Uterus (tissue), 2 donors: Measurements from ENCODE around the gene CXorf58.

Experiments used
- POLR2A ChIP-seq, 2 donors: fragments of 450-650 bp; IDR thresholded peaks; one replicate each; pipeline ENCODE4 v1.6.1; 2016; ENCODE audit warnings: antibody characterized with exemption in 2 of 2, mild to moderate bottlenecking in 1 of 2, moderate library complexity in 1 of 2
- TF ChIP-seq, protein P1 (sequence below), 4 experiments: fragments of 200-600 bp in 2 of 4; fragments of 450-650 bp in 2 of 4; sonication (generic) in 2 of 4; IDR thresholded peaks; one replicate each; pipeline ENCODE4 v1.5.1; 2016 to 2019; ENCODE audit warnings: antibody characterized with exemption in 4 of 4, mild to moderate bottlenecking in 2 of 4, moderate library complexity in 1 of 4

DNA sequence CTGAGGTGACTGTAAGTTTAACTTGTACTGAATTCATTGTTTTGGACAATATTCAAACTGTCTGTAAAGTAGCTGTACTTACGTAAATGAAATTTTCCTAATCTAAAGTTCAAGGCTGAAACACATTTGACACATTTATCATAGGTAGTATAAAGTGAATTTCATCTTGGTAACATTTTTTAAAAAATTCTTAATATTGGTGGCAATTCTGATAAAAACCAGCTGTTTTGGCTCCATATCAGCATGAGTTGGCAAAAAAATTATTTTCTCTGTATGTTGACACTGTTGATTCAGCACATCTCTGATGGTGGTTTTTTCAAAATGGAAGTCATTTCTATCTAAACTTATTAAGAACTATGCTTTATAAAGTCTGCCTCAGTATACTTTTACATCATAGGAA lies 30.9 kb downstream of the CXorf58 start:
- no peak for TF ChIP-seq POLR2A (IDR thresholded peaks at IDR 0.05)
- TF ChIP-seq, protein P1, sequence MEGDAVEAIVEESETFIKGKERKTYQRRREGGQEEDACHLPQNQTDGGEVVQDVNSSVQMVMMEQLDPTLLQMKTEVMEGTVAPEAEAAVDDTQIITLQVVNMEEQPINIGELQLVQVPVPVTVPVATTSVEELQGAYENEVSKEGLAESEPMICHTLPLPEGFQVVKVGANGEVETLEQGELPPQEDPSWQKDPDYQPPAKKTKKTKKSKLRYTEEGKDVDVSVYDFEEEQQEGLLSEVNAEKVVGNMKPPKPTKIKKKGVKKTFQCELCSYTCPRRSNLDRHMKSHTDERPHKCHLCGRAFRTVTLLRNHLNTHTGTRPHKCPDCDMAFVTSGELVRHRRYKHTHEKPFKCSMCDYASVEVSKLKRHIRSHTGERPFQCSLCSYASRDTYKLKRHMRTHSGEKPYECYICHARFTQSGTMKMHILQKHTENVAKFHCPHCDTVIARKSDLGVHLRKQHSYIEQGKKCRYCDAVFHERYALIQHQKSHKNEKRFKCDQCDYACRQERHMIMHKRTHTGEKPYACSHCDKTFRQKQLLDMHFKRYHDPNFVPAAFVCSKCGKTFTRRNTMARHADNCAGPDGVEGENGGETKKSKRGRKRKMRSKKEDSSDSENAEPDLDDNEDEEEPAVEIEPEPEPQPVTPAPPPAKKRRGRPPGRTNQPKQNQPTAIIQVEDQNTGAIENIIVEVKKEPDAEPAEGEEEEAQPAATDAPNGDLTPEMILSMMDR (IDR thresholded peaks at IDR 0.05), result no peak
